K562 (cell line): ENCODE measurements around the gene CEP131. TPM values are rescaled to one million over a fixed set of nuclear protein-coding genes. Genes with fewer than 3 reads are reported as not detected.

ENCODE experiments used
- ATAC-seq: fragments of 200-7000 bp; cut with Tn5 transposase; 3 replicates; pipeline ENCODE4 v1.9.1; 2020; ENCODE audit warnings: moderate library complexity
- BruUV-seq: library from RNA; stranded (reverse); fragments of 400-500 nt; replicated peaks from 2 replicates; lab custom pipeline; 2021; lab: Mats Ljungman, UMichigan
- CTCF ChIA-PET: fragments of 300-600 bp; formaldehyde crosslinking; extraction: SDS; loops from one replicate; lab custom pipeline; 2021; ENCODE audit warnings: low intra/inter-chr PET ratio; lab: Yijun Ruan, JAX
- POLR2A ChIA-PET: fragments of 300-600, 350-650 bp; sonication (Branson Sonifier 250); formaldehyde crosslinking; extraction: SDS; loops from one replicate; lab custom pipeline; 2021; ENCODE audit warnings: antibody characterized with exemption, inconsistent platforms; lab: Yijun Ruan, JAX
- DNase-seq, 4 experiments: peaks; one replicate each; pipeline versions ENCODE4 v3.0.0 to v3.0.0-alpha.2; 2011 to 2018; ENCODE audit warnings: low spot score in 3 of 4, mixed read lengths in 3 of 4; ENCODE audit errors: extremely low read depth in 1 of 4
- FAIRE-seq: peaks from 2 replicates; lab custom pipeline; 2011; peaks lifted over from hg19 to GRCh38; lab: Jason Lieb, UNC
- H2AFZ ChIP-seq: 2 replicates; pipeline ENCODE4 v1.6.0; 2011; ENCODE audit warnings: low read depth, low read length, control low read depth, inconsistent platforms
- H3K27ac ChIP-seq: fragments of 200-600 bp; 3 replicates; pipeline ENCODE4 v1.8.0; 2011; ENCODE audit warnings: low read depth, mild to moderate bottlenecking, control low read depth, inconsistent platforms, low read length, moderate library complexity, mixed read lengths; ENCODE audit errors: extremely low read depth
- H3K27me3 ChIP-seq, 2 experiments: fragments of 300-600 bp in 1 of 2; 2 replicates in 1 of 2; 3 replicates in 1 of 2; pipeline versions ENCODE4 v1.6.0 to v1.8.0; 2011; ENCODE audit warnings: inconsistent platforms in 2 of 2, low read length in 2 of 2, mild to moderate bottlenecking in 1 of 2, mixed read lengths in 1 of 2, moderate library complexity in 1 of 2; ENCODE audit not compliant: control insufficient read depth in 2 of 2, insufficient read depth in 2 of 2
- H3K36me3 ChIP-seq: fragments of 300-600 bp; 3 replicates; pipeline ENCODE4 v1.8.0; 2011; ENCODE audit warnings: mild to moderate bottlenecking, low read length, inconsistent platforms; ENCODE audit not compliant: control insufficient read depth, insufficient read depth
- H3K4me1 ChIP-seq, 2 experiments: fragments of 200-600 bp in 1 of 2; replicated peaks in 1 of 2; 2 replicates in 1 of 2; 3 replicates in 1 of 2; pipeline versions ENCODE4 v1.5.1 to v1.8.0; 2011; ENCODE audit warnings: inconsistent platforms in 2 of 2, low read length in 2 of 2, mild to moderate bottlenecking in 1 of 2, mixed read lengths in 1 of 2, moderate library complexity in 1 of 2; ENCODE audit not compliant: control insufficient read depth in 2 of 2, insufficient read depth in 2 of 2
- H3K4me2 ChIP-seq: 2 replicates; pipeline ENCODE4 v1.6.1; 2011; ENCODE audit warnings: low read length, control low read depth, inconsistent platforms, mixed read lengths; ENCODE audit not compliant: insufficient read depth
- H3K4me3 ChIP-seq: fragments of 200-600 bp; sonication (generic), shearing (Covaris generic); 2 replicates; pipeline ENCODE4 v1.5.1; 2016; ENCODE audit warnings: control low read depth, inconsistent platforms
- H3K79me2 ChIP-seq: fragments of 200-600 bp; 3 replicates; pipeline ENCODE4 v1.8.0; 2011; ENCODE audit warnings: low read length, inconsistent platforms; ENCODE audit not compliant: control insufficient read depth, insufficient read depth
- H3K9ac ChIP-seq, 2 experiments: 2 replicates each; pipeline versions ENCODE4 v1.6.0 to v1.6.1; 2011; ENCODE audit warnings: low read depth in 2 of 2, low read length in 2 of 2, control low read depth in 1 of 2, inconsistent platforms in 1 of 2, mild to moderate bottlenecking in 1 of 2, mixed read lengths in 1 of 2; ENCODE audit not compliant: insufficient read depth in 1 of 2
- H3K9me1 ChIP-seq: one replicate; pipeline ENCODE4 v1.6.0; 2011; ENCODE audit warnings: inconsistent platforms, mild to moderate bottlenecking, low read length, moderate library complexity; ENCODE audit not compliant: control insufficient read depth, insufficient read depth
- H3K9me3 ChIP-seq: replicated peaks from 2 replicates; pipeline ENCODE4 v1.5.1; 2011; ENCODE audit warnings: low read depth, low read length, inconsistent platforms; ENCODE audit not compliant: control insufficient read depth, insufficient read depth
- H4K20me1 ChIP-seq: replicated peaks from 2 replicates; pipeline ENCODE4 v1.6.1; 2011; ENCODE audit warnings: low read length, inconsistent platforms, mixed read lengths; ENCODE audit not compliant: control insufficient read depth, insufficient read depth
- FOXA1 ChIP-seq: fragments of 450-650 bp; IDR thresholded peaks from 2 replicates; pipeline ENCODE4 v1.6.1; 2016; ENCODE audit warnings: mild to moderate bottlenecking, borderline replicate concordance
- POLR2AphosphoS2 ChIP-seq: IDR thresholded peaks from 2 replicates; pipeline ENCODE4 v1.6.1; 2012; ENCODE audit warnings: low read length, improper control_type of control experiment
- RBBP5 ChIP-seq: fragments of 200-600 bp; sonication (generic); IDR thresholded peaks from 2 replicates; pipeline ENCODE4 v1.6.1; 2012; ENCODE audit warnings: borderline replicate concordance, mild to moderate bottlenecking, low read length, control low read depth, inconsistent platforms; ENCODE audit not compliant: insufficient read depth, poor library complexity, severe bottlenecking
- SAFB2 ChIP-seq: fragments of 200-400 bp; formaldehyde crosslinking; IDR thresholded peaks from 2 replicates; pipeline ENCODE4 v1.6.1; 2018; ENCODE audit warnings: borderline replicate concordance, low read length, low read depth, moderate library complexity; ENCODE audit not compliant: severe bottlenecking
- SMAD1 ChIP-seq: fragments of 150-350 bp; IDR thresholded peaks from 2 replicates; pipeline ENCODE4 v1.6.1; 2014; ENCODE audit warnings: low read length, low read depth; ENCODE audit not compliant: partially characterized antibody
- TAF1 ChIP-seq: IDR thresholded peaks from 2 replicates; pipeline ENCODE4 v1.6.1; 2011; ENCODE audit warnings: mild to moderate bottlenecking, low read length, moderate library complexity; ENCODE audit not compliant: insufficient read depth, control insufficient read depth, severe bottlenecking; ENCODE audit errors: extremely low read depth
- WGBS: fragments of 100-300 bp; shearing (Covaris generic); methylation state at CpG from one replicate; pipeline ENCODE4 v1.1.6; 2016; ENCODE audit warnings: low coverage, mixed read lengths; ENCODE audit not compliant: insufficient coverage; ENCODE audit errors: missing lambda C conversion rate; 5-methylcytosine and 5-hydroxymethylcytosine counted together
- in situ Hi-C: fragments of 300-500 bp; cut with MboI; formaldehyde crosslinking; loops from 4 replicates; pipeline ENCODE4 v1.15.0; 2018; ENCODE audit warnings: inconsistent platforms, mixed read lengths
- intact Hi-C: fragments of 100-400 bp; cut with micrococcal nuclease; formaldehyde crosslinking; loops from 2 replicates; pipeline ENCODE4 v1.14.2; 2022
- polyA plus RNA-seq, 8 experiments: library from polyadenylated mRNA; depleted of rRNA in 4 of 8; stranded (reverse) in 5 of 8; unstranded in 3 of 8; fragments of >200 nt; fragmentation: Nextera tagmentation in 2 of 8; fragmentation: Illumina TruSeq in 1 of 8; extraction: Ambion mirVana in 2 of 8; extraction: Trizol in 1 of 8; gene quantifications; 2 replicates each; pipeline versions ENCODE4 v1.2.1 to v1.2.3, GENCODE V29; 2011 to 2014; ENCODE audit warnings: inconsistent platforms in 1 of 8, missing spikeins in 1 of 8
- total RNA-seq, 7 experiments: library from RNA; depleted of rRNA in 6 of 7; stranded (reverse); fragments of >200 nt in 6 of 7; fragmentation: Illumina TruSeq in 2 of 7; extraction: Trizol in 2 of 7; gene quantifications; 2 replicates each; pipeline versions ENCODE4 v1.2.1 to v1.2.3, GENCODE V29; 2011 to 2021; ENCODE audit warnings: low replicate concordance in 1 of 7
- TF ChIP-seq, protein P1 (sequence below): sonication (generic); formaldehyde crosslinking; IDR thresholded peaks from 2 replicates; pipeline ENCODE4 v1.8.0; 2023; ENCODE audit warnings: missing genetic modification reagents, mild to moderate bottlenecking, borderline replicate concordance

Gene CEP131
- total and polyA plus RNA-seq, 9 of the 15 experiments (the other 6 are each of a cell fraction or from before 2014, with no cell fraction given), result 0.24 to 21.2 (median 2.3) TPM

- BruUV-seq, result no TSS peak
- Histone ChIP-seq H3K4me3 (no peak overlapping the region), H4K20me1 (no peaks in the 10 kb centered on the region), H3K27me3 (no peaks in the 10 kb centered on the region), H3K27ac (no peak overlapping the region), H3K9me3 (no peaks in the 10 kb centered on the region), H3K36me3 (peaks cover 5% of the 10 kb centered on the region; the same call in 2 of the 3 replicates), H3K9ac (no peak overlapping the region), H3K79me2 (no peaks in the 10 kb centered on the region), H2AFZ (no peak overlapping the region), H3K4me1 (peaks cover 3 to 24% of the 10 kb centered on the region in 2 experiments; a peak in 3 of 5 replicates), H3K9me1 (peaks cover 3% of the 10 kb centered on the region), H3K4me2 (no peak overlapping the region)
- TF ChIP-seq FOXA1, result no peak
- TF ChIP-seq TAF1, result no peak
- TF ChIP-seq RBBP5, result no peak
- TF ChIP-seq SAFB2, result no peak
- TF ChIP-seq POLR2AphosphoS2, result no peak
- TF ChIP-seq SMAD1, result no peak
- TF ChIP-seq, protein P1, sequence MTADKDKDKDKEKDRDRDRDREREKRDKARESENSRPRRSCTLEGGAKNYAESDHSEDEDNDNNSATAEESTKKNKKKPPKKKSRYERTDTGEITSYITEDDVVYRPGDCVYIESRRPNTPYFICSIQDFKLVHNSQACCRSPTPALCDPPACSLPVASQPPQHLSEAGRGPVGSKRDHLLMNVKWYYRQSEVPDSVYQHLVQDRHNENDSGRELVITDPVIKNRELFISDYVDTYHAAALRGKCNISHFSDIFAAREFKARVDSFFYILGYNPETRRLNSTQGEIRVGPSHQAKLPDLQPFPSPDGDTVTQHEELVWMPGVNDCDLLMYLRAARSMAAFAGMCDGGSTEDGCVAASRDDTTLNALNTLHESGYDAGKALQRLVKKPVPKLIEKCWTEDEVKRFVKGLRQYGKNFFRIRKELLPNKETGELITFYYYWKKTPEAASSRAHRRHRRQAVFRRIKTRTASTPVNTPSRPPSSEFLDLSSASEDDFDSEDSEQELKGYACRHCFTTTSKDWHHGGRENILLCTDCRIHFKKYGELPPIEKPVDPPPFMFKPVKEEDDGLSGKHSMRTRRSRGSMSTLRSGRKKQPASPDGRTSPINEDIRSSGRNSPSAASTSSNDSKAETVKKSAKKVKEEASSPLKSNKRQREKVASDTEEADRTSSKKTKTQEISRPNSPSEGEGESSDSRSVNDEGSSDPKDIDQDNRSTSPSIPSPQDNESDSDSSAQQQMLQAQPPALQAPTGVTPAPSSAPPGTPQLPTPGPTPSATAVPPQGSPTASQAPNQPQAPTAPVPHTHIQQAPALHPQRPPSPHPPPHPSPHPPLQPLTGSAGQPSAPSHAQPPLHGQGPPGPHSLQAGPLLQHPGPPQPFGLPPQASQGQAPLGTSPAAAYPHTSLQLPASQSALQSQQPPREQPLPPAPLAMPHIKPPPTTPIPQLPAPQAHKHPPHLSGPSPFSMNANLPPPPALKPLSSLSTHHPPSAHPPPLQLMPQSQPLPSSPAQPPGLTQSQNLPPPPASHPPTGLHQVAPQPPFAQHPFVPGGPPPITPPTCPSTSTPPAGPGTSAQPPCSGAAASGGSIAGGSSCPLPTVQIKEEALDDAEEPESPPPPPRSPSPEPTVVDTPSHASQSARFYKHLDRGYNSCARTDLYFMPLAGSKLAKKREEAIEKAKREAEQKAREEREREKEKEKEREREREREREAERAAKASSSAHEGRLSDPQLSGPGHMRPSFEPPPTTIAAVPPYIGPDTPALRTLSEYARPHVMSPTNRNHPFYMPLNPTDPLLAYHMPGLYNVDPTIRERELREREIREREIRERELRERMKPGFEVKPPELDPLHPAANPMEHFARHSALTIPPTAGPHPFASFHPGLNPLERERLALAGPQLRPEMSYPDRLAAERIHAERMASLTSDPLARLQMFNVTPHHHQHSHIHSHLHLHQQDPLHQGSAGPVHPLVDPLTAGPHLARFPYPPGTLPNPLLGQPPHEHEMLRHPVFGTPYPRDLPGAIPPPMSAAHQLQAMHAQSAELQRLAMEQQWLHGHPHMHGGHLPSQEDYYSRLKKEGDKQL (CRISPR knock-in tag), result no peak
- no peak for FAIRE-seq
- ATAC-seq, result no peak
- WGBS, result 88% methylated on average over 11 of the region's 20 CpGs
- DNase-seq, result no peak
- ChIA-PET CTCF (no interaction called here), POLR2A (interaction anchor here (0.5 to 0.6 kb wide), 2 partner anchors 81 to 186 kb away, joined by 3 read pairs; no protein-coding TSS in a partner anchor)
- intact Hi-C loops (no loop called here), in situ Hi-C loops (no loop called here)
Observed at GRCh38 chr17:81203136-81203535, 19.6 kb downstream of the CEP131 start.
